Sigmoid colon (tissue), 4 donors: Measurements from ENCODE around the gene ZNF774.

ENCODE experiments used
- CTCF ChIP-seq, 4 experiments: fragments of 450-650 bp in 3 of 4; fragments of 200-600 bp in 1 of 4; IDR thresholded peaks; one replicate each; pipeline ENCODE4 v1.5.1; 2016 to 2019; ENCODE audit warnings: antibody characterized with exemption in 4 of 4, mild to moderate bottlenecking in 3 of 4, moderate library complexity in 2 of 4
- EP300 ChIP-seq, 4 donors: sonication (generic); formaldehyde crosslinking; IDR thresholded peaks; one replicate each; pipeline ENCODE4 v1.6.1; 2017; ENCODE audit warnings: antibody characterized with exemption in 4 of 4

- TF ChIP-seq CTCF (IDR thresholded peaks at IDR 0.05) (no peak), EP300 (IDR thresholded peaks at IDR 0.05) (no peak)
These were observed 26.4 kb upstream of the ZNF774 start for GRCh38 chr15:90325726-90326125.
